Ishikawa (cell line): Measurements from ENCODE around the gene EYA2.

Experiments
- CEBPB ChIP-seq: IDR thresholded peaks from 2 replicates; pipeline ENCODE4 v1.6.1; 2012
- CREB1 ChIP-seq: IDR thresholded peaks from 2 replicates; pipeline ENCODE4 v1.6.1; 2012; ENCODE audit warnings: low read depth
- EGR1 ChIP-seq: IDR thresholded peaks from 2 replicates; pipeline ENCODE4 v1.6.1; 2012
- EP300 ChIP-seq: IDR thresholded peaks from 2 replicates; pipeline ENCODE4 v1.6.1; 2012; ENCODE audit warnings: borderline replicate concordance
- FOXM1 ChIP-seq: IDR thresholded peaks from 2 replicates; pipeline ENCODE4 v1.6.1; 2012; ENCODE audit warnings: low read depth, borderline replicate concordance
- NFIC ChIP-seq: IDR thresholded peaks from 2 replicates; pipeline ENCODE4 v1.6.1; 2012
- RAD21 ChIP-seq: IDR thresholded peaks from 2 replicates; pipeline ENCODE4 v1.6.1; 2012; ENCODE audit warnings: low read depth
- REST ChIP-seq: IDR thresholded peaks from 2 replicates; pipeline ENCODE4 v1.6.1; 2012; ENCODE audit warnings: low read depth, mild to moderate bottlenecking
- TAF1 ChIP-seq: IDR thresholded peaks from 2 replicates; pipeline ENCODE4 v1.6.1; 2012; ENCODE audit warnings: low read depth, mild to moderate bottlenecking
- TCF12 ChIP-seq: IDR thresholded peaks from 2 replicates; pipeline ENCODE4 v1.6.1; 2012; ENCODE audit warnings: low read depth
- TEAD4 ChIP-seq: IDR thresholded peaks from 2 replicates; pipeline ENCODE4 v1.6.1; 2012
- YY1 ChIP-seq: IDR thresholded peaks from 2 replicates; pipeline ENCODE4 v1.6.1; 2012; ENCODE audit warnings: low read depth
- ZBTB7A ChIP-seq: IDR thresholded peaks from 2 replicates; pipeline ENCODE4 v1.6.1; 2012; ENCODE audit warnings: low read depth
- TF ChIP-seq, protein P1 (sequence below): IDR thresholded peaks from 2 replicates; pipeline ENCODE4 v1.6.1; 2012
- TF ChIP-seq, protein P2 (sequence below): IDR thresholded peaks from 2 replicates; pipeline ENCODE4 v1.6.1; 2012

EYA2 gene

DNA sequence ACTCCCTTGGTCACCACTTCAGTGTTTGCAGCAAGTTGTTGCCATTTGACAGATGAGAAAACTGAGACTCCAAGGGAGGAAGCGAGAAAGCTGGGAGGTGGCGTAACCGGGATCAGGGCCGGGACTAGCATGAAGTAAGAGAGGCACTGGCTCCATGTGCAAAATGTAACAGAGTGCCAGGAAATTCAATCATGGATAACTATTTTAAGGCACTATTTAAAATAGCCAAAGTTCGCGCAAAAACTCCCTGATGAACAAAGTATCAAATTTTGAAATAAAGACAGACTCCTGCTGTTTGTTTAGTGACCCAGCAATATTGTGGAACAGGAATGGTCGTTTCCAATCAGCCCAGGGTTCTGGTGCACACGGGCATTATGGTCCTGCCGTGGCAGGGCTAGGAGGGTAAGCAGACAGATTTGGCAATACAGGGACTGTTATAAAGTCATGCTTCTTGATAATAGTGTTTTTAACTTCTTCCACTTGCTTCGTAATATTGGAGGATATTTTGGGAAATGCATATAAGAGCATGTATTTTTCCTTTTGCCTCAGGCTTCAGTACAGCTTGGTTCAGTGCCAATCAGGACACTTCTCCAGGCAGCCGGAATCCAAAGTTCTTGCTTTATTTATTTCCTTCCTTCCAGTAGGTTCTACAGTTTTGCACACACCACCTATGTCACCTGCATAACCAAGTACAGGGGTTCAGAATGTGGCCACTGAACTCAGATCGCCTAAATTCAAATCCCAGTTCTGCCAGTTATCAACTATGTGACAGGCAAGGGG is 141.6 kb downstream of the EYA2 start:
- TF ChIP-seq FOXM1 (no peak), TAF1 (no peak), RAD21 (no peak), CREB1 (no peak), ZBTB7A (no peak), TEAD4 (no peak)
- TF ChIP-seq, protein P1, sequence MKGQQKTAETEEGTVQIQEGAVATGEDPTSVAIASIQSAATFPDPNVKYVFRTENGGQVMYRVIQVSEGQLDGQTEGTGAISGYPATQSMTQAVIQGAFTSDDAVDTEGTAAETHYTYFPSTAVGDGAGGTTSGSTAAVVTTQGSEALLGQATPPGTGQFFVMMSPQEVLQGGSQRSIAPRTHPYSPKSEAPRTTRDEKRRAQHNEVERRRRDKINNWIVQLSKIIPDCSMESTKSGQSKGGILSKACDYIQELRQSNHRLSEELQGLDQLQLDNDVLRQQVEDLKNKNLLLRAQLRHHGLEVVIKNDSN = no peak

DNA sequence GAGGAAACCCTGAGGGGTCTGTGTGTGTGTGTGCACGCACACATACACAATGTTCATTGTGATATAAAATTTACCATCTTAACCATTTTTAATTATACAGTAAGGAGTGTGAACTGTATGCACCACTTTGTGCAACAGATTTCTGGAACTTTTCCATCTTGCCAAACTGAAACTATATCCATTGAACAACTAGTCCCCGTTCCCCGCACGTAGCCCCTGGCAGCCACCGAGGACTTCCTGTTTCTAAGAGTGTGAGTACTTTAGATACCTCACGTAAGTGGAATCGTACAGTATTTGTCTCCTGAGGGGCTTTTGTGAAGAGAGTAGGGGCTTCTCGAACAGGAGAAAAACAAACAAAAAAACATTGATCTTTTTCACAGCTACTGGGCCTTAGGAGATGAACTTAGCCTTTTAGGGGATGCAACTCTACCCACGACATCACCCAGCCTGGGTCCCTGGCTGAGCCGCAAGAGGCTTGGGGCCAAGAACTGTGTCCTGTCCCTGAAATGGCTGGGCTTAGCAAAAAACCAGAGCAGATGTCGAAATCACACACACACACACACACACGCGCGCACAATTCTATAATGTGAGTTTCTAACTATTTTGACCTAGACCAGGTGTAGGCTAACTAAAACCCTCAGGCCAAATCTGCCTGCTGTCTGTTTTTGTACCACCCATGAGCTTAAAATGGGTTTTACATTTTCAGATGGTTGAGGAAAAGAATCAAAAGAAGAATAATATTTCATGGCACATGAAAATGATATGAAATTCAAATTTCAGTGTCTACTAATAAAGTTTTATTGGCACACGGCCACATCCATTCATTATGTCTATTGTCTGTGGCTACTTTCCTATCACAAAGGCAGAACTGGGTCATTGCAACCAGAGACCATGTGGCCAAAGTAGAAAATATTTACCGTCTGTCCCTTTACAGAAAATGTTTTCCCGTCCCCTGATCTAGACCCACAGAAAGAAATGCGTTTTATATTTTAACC is 144.2 kb downstream of the EYA2 start:
- no peak for TF ChIP-seq CEBPB
- no peak for TF ChIP-seq REST
- no peak for TF ChIP-seq NFIC
- TF ChIP-seq, protein P1 = no peak
- no peak for TF ChIP-seq EGR1
- TF ChIP-seq TEAD4 = no peak
- TF ChIP-seq FOXM1 = no peak
- no peak for TF ChIP-seq TAF1
- TF ChIP-seq, protein P2, sequence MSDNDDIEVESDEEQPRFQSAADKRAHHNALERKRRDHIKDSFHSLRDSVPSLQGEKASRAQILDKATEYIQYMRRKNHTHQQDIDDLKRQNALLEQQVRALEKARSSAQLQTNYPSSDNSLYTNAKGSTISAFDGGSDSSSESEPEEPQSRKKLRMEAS = no peak
- no peak for TF ChIP-seq EP300
- TF ChIP-seq YY1 = no peak
- TF ChIP-seq ZBTB7A = no peak

DNA sequence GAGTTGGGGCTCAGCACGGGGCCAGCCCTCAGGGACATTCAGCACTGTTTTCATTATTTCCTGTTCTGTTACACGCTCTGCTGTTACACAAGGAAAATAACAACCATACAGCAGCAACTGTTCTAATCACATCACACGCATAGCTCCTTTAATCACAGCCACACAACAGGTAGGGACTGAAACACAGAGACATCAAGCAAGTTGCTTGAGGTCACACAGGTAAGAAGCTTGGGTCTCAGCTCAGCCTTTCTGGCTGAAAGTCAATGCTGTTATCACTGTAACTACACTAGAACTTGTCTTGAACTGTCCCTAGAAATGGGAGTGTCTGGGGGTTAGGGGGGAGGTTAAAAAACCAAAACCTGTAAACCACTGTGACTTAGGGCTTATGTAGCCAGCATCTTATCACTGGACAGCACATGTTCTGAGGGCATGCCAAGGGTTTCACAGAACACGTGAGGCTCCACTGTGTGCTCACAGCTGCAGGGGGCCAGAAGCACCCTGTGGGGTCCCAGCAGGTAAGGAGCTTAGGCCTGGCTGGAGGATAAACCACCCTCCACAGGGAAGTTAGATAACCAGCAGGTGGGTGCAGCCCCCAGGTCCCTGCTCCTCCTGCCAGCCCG is 146.0 kb downstream of the EYA2 start:
- no peak for TF ChIP-seq FOXM1
- no peak for TF ChIP-seq YY1
- TF ChIP-seq ZBTB7A = no peak
- no peak for TF ChIP-seq CREB1
- TF ChIP-seq, protein P1 = no peak
- TF ChIP-seq REST = no peak
- no peak for TF ChIP-seq CEBPB
- no peak for TF ChIP-seq NFIC
- no peak for TF ChIP-seq TCF12
- TF ChIP-seq TAF1 = no peak
- TF ChIP-seq TEAD4 = no peak
- TF ChIP-seq EP300 = no peak
- no peak for TF ChIP-seq RAD21
- TF ChIP-seq, protein P2 = no peak
- no peak for TF ChIP-seq EGR1

GRCh38 chr20:47041396-47041899 is 146.8 kb downstream of the EYA2 start:
- no peak for TF ChIP-seq YY1
- no peak for TF ChIP-seq FOXM1
- no peak for TF ChIP-seq RAD21
- TF ChIP-seq, protein P1 = no peak
- TF ChIP-seq TEAD4 = no peak
- no peak for TF ChIP-seq CEBPB
- TF ChIP-seq, protein P2 = no peak
- TF ChIP-seq EP300 = no peak
- TF ChIP-seq CREB1 = no peak
- no peak for TF ChIP-seq NFIC
- TF ChIP-seq TCF12 = no peak
- TF ChIP-seq REST = no peak
- TF ChIP-seq TAF1 = no peak
- TF ChIP-seq ZBTB7A = no peak
